H1 (cell line): Measurements from ENCODE around the gene KLHL3. TPM values are rescaled to one million over a fixed set of nuclear protein-coding genes. Genes with fewer than 3 reads are reported as not detected.

Experiments used
- CTCF ChIA-PET: fragments of 300-600 bp; sonication (Branson Sonifier 250); formaldehyde crosslinking; loops from one replicate; lab custom pipeline; 2021; ENCODE audit not compliant: partially characterized antibody; lab: Charles Lee
- POLR2A ChIA-PET: fragments of 300-600 bp; sonication (Branson Sonifier 250); formaldehyde crosslinking; loops from one replicate; lab custom pipeline; 2021; ENCODE audit warnings: inconsistent platforms; ENCODE audit not compliant: partially characterized antibody; lab: Charles Lee
- DNase-seq, 2 experiments: peaks; one replicate each; pipeline versions ENCODE4 v3.0.0 to v3.0.0-alpha.2; 2010 to 2022; ENCODE audit warnings: low spot score in 2 of 2, low read depth in 1 of 2, mixed read lengths in 1 of 2
- FAIRE-seq: peaks from 2 replicates; lab custom pipeline; 2011; peaks lifted over from hg19 to GRCh38; lab: Jason Lieb, UNC
- H2AFZ ChIP-seq: 2 replicates; pipeline ENCODE4 v1.8.1; 2012; ENCODE audit warnings: low read length, inconsistent platforms
- H2AK5ac ChIP-seq: 2 replicates; pipeline ENCODE4 v1.6.1; 2013; ENCODE audit warnings: low read depth, low read length
- H2BK120ac ChIP-seq: replicated peaks from 2 replicates; pipeline ENCODE3; 2013; ENCODE audit warnings: low read depth, low read length, inconsistent platforms
- H2BK12ac ChIP-seq: 2 replicates; pipeline ENCODE4 v1.6.1; 2013; ENCODE audit warnings: low read depth, low read length
- H2BK15ac ChIP-seq: 2 replicates; pipeline ENCODE4 v1.6.1; 2013; ENCODE audit warnings: low read length
- H2BK20ac ChIP-seq: 2 replicates; pipeline ENCODE4 v1.6.1; 2013; ENCODE audit warnings: low read length
- H2BK5ac ChIP-seq: 2 replicates; pipeline ENCODE4 v1.6.1; 2013; ENCODE audit warnings: low read depth, low read length
- H3K14ac ChIP-seq: 2 replicates; pipeline ENCODE4 v1.6.1; 2013; ENCODE audit warnings: inconsistent platforms; ENCODE audit not compliant: insufficient read length
- H3K18ac ChIP-seq: 2 replicates; pipeline ENCODE4 v1.6.1; 2013; ENCODE audit warnings: low read length; ENCODE audit errors: extremely low read depth
- H3K23ac ChIP-seq: 2 replicates; pipeline ENCODE4 v1.6.1; 2013; ENCODE audit warnings: inconsistent platforms; ENCODE audit not compliant: insufficient read length
- H3K23me2 ChIP-seq: 2 replicates; pipeline ENCODE4 v1.6.1; 2013; ENCODE audit warnings: low read depth, low read length
- H3K27ac ChIP-seq: 2 replicates; pipeline ENCODE4 v1.6.1; 2011; ENCODE audit warnings: low read depth, low read length, inconsistent platforms
- H3K27me3 ChIP-seq, 4 experiments: replicated peaks in 1 of 4; 1 replicate in 1 of 4; 2 replicates in 3 of 4; pipeline versions ENCODE4 v1.6.1 to v1.8.1; 2011 to 2013; ENCODE audit warnings: low read length in 3 of 4, mild to moderate bottlenecking in 3 of 4, inconsistent platforms in 2 of 4, mixed read lengths in 2 of 4, moderate library complexity in 1 of 4; ENCODE audit not compliant: control insufficient read depth in 3 of 4, insufficient read depth in 3 of 4; ENCODE audit errors: extremely low read depth in 1 of 4
- H3K36me3 ChIP-seq, 4 experiments: 2 replicates each; pipeline versions ENCODE4 v1.6.1 to v1.8.1; 2011 to 2013; ENCODE audit warnings: mild to moderate bottlenecking in 4 of 4, low read length in 3 of 4, moderate library complexity in 2 of 4, control low read depth in 1 of 4, inconsistent platforms in 1 of 4; ENCODE audit not compliant: insufficient read depth in 4 of 4, control insufficient read depth in 2 of 4
- H3K4ac ChIP-seq: replicated peaks from 2 replicates; pipeline ENCODE3; 2013; ENCODE audit warnings: low read length, low read depth, mixed read lengths, inconsistent platforms; ENCODE audit not compliant: insufficient read length
- H3K4me1 ChIP-seq, 4 experiments: replicated peaks in 1 of 4; 1 replicate in 1 of 4; 2 replicates in 3 of 4; pipeline versions ENCODE4 v1.6.1 to v1.8.1; 2011 to 2013; ENCODE audit warnings: low read length in 3 of 4, inconsistent platforms in 2 of 4, mixed read lengths in 1 of 4; ENCODE audit not compliant: insufficient read depth in 4 of 4, control insufficient read depth in 3 of 4
- H3K4me2 ChIP-seq, 2 experiments: 2 replicates each; pipeline versions ENCODE4 v1.6.1 to v1.8.1; 2011 to 2013; ENCODE audit warnings: low read depth in 2 of 2, low read length in 2 of 2, control low read depth in 1 of 2, inconsistent platforms in 1 of 2, mild to moderate bottlenecking in 1 of 2; ENCODE audit not compliant: insufficient read depth in 1 of 2
- H3K4me3 ChIP-seq, 4 experiments: fragments of 200-600, 300-600 bp in 1 of 4; sonication (generic), shearing (Covaris generic), sonication (Bioruptor Twin) in 1 of 4; 2 replicates each; pipeline versions ENCODE4 v1.5.1 to v1.8.1; 2011 to 2016; ENCODE audit warnings: low read length in 4 of 4, low read depth in 3 of 4, control low read depth in 2 of 4, inconsistent platforms in 2 of 4, mild to moderate bottlenecking in 2 of 4, mixed read lengths in 1 of 4, moderate library complexity in 1 of 4; ENCODE audit not compliant: insufficient read depth in 2 of 4; ENCODE audit errors: extremely low read depth in 1 of 4
- H3K56ac ChIP-seq: replicated peaks from 2 replicates; pipeline ENCODE3; 2013; ENCODE audit warnings: low read depth, mild to moderate bottlenecking, mixed read lengths, low read length, inconsistent platforms; ENCODE audit not compliant: insufficient read length
- H3K79me1 ChIP-seq: 2 replicates; pipeline ENCODE4 v1.6.1; 2013; ENCODE audit warnings: low read depth, low read length, control low read depth
- H3K79me2 ChIP-seq, 2 experiments: 2 replicates each; pipeline versions ENCODE4 v1.6.1 to v1.8.1; 2012 to 2013; ENCODE audit warnings: low read length in 2 of 2, mild to moderate bottlenecking in 2 of 2, inconsistent platforms in 1 of 2; ENCODE audit not compliant: insufficient read depth in 2 of 2, control insufficient read depth in 1 of 2
- H3K9ac ChIP-seq, 4 experiments: replicated peaks in 1 of 4; 1 replicate in 1 of 4; 2 replicates in 3 of 4; pipeline versions ENCODE4 v1.6.1 to v1.8.1; 2011 to 2013; ENCODE audit warnings: low read depth in 3 of 4, low read length in 3 of 4, control low read depth in 2 of 4, mild to moderate bottlenecking in 2 of 4, moderate library complexity in 2 of 4, inconsistent platforms in 1 of 4; ENCODE audit errors: extremely low read depth in 1 of 4
- H3K9me3 ChIP-seq, 2 experiments: 2 replicates each; pipeline versions ENCODE4 v1.6.1 to v1.8.1; 2012 to 2013; ENCODE audit warnings: mild to moderate bottlenecking in 2 of 2, moderate library complexity in 2 of 2, control low read depth in 1 of 2, inconsistent platforms in 1 of 2, low read depth in 1 of 2, low read length in 1 of 2, mixed read lengths in 1 of 2; ENCODE audit not compliant: insufficient read depth in 2 of 2
- H4K20me1 ChIP-seq, 2 experiments: replicated peaks in 1 of 2; 2 replicates each; pipeline versions ENCODE3 to v1.8.1; 2011 to 2013; ENCODE audit warnings: inconsistent platforms in 2 of 2, low read length in 2 of 2, mild to moderate bottlenecking in 1 of 2; ENCODE audit not compliant: insufficient read depth in 2 of 2, control insufficient read depth in 1 of 2
- H4K5ac ChIP-seq: 2 replicates; pipeline ENCODE4 v1.6.1; 2013; ENCODE audit warnings: low read length, low read depth, mixed read lengths, inconsistent platforms; ENCODE audit not compliant: insufficient read length
- H4K8ac ChIP-seq: 2 replicates; pipeline ENCODE4 v1.8.0; 2013; ENCODE audit warnings: mild to moderate bottlenecking, moderate library complexity, low read length, inconsistent platforms; ENCODE audit not compliant: insufficient read depth; ENCODE audit errors: extremely low read depth
- H4K91ac ChIP-seq: replicated peaks from 2 replicates; pipeline ENCODE3; 2013; ENCODE audit warnings: low read length, mixed read lengths, inconsistent platforms; ENCODE audit not compliant: insufficient read length
- JUN ChIP-seq: IDR thresholded peaks from 2 replicates; pipeline ENCODE4 v1.6.1; 2011; ENCODE audit warnings: low read depth, mild to moderate bottlenecking, improper control_type of control experiment, low read length
- JUND ChIP-seq: IDR thresholded peaks from 2 replicates; pipeline ENCODE4 v1.6.1; 2011; ENCODE audit warnings: mild to moderate bottlenecking, improper control_type of control experiment, low read length
- KDM5A ChIP-seq: fragments of 200-600 bp; IDR thresholded peaks from 2 replicates; pipeline ENCODE4 v1.7.1; 2012; ENCODE audit warnings: mild to moderate bottlenecking, low read length, inconsistent platforms, mixed read lengths
- MAX ChIP-seq: IDR thresholded peaks from 2 replicates; pipeline ENCODE4 v1.6.1; 2012; ENCODE audit warnings: inconsistent platforms
- SIRT6 ChIP-seq: IDR thresholded peaks from one replicate; pipeline ENCODE4 v1.7.1; 2012; ENCODE audit warnings: low read length, inconsistent platforms
- WGBS, 2 experiments: shearing (Covaris generic) in 1 of 2; methylation state at CpG; one replicate each; pipeline versions ENCODE4 v1.1.6 to v1.1.7; 2013 to 2015; ENCODE audit warnings: low lambda C conversion rate in 2 of 2, mixed read lengths in 2 of 2, inconsistent platforms in 1 of 2, low coverage in 1 of 2, missing lambda C conversion rate in 1 of 2; ENCODE audit not compliant: insufficient replicate concordance in 2 of 2, insufficient coverage in 1 of 2, insufficient read length in 1 of 2; ENCODE audit errors: extremely low coverage in 1 of 2, missing lambda C conversion rate in 1 of 2; 5-methylcytosine and 5-hydroxymethylcytosine counted together
- polyA plus RNA-seq, 7 experiments: library from polyadenylated mRNA; depleted of rRNA in 3 of 7; stranded (reverse) in 5 of 7; unstranded in 2 of 7; fragments of >200 nt in 5 of 7; fragments of 200-250 nt in 2 of 7; gene quantifications; 1 replicate in 5 of 7; 2 replicates in 1 of 7; 4 replicates in 1 of 7; pipeline versions ENCODE4 v1.2.1 to v1.2.3, GENCODE V29; 2011 to 2013; ENCODE audit warnings: missing spikeins in 2 of 7, mixed read lengths in 2 of 7
- total RNA-seq: library from RNA; stranded (reverse); fragmentation: NEBNext Ultra II Directional; extraction: Animal tissue kit (Norgen Biotek cat#: 25700); gene quantifications from 2 replicates; pipeline ENCODE4 v1.2.1, GENCODE V29; 2021

The KLHL3 gene
- total and polyA plus RNA-seq, 2 of the 8 experiments (the other 6 are each of a cell fraction or from before 2014, with no cell fraction given) = 7.4 to 13.7 TPM

DNA sequence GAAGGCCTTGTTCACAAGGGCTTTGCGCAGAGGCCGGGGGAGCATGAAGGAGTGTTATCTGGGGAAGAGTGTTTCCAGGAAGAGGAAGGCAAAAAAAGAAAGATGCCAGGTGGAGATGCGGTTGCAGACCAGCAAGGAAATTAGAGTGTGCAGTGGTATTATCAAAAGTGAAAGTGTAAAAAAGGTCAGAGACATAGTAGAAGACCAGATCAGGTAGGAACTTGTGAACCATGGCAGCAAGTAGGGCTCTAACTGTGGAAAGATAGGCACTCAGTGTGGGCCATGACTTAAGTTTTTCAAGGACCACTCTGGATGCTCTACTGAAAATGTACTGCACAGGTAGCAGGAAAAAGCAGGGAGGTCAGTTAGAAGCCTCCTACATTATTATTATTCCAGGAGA lies 146.7 kb downstream of the KLHL3 start:
- Histone ChIP-seq H4K91ac (no peak overlapping the region), H3K4me3 (no peak overlapping the region), H3K23ac (no peak overlapping the region), H3K4me1 (no peaks in the 10 kb centered on the region), H2AK5ac (no peak overlapping the region), H3K27ac (no peak overlapping the region), H2BK15ac (no peak overlapping the region), H3K23me2 (no peaks in the 10 kb centered on the region), H2AFZ (no peak overlapping the region), H4K5ac (no peak overlapping the region), H4K8ac (no peak overlapping the region), H3K18ac (no peak overlapping the region), H3K4me2 (no peak overlapping the region), H3K27me3 (no peaks in the 10 kb centered on the region), H3K79me1 (no peaks in the 10 kb centered on the region), H3K14ac (no peak overlapping the region), H3K4ac (no peak overlapping the region), H4K20me1 (no peaks in the 10 kb centered on the region), H3K79me2 (no peaks in the 10 kb centered on the region), H2BK120ac (no peak overlapping the region), H3K56ac (no peak overlapping the region), H3K9ac (no peak overlapping the region), H3K9me3 (peaks cover 7 to 14% of the 10 kb centered on the region in 2 experiments; a peak in 3 of 4 replicates), H3K36me3 (no peaks in the 10 kb centered on the region; a peak in 1 of 8 replicates), H2BK12ac (no peak overlapping the region), H2BK5ac (no peak overlapping the region), H2BK20ac (no peak overlapping the region)
- CTCF ChIA-PET = interaction anchor here (1.7 kb wide), 1 partner anchor 27 kb away, joined by 3 read pairs; no protein-coding TSS in a partner anchor
- no peak for FAIRE-seq
- POLR2A ChIA-PET = no interaction called here
- no peak for DNase-seq
- WGBS, 2 experiments = 91% methylated on average over 3 of the region's 3 CpGs; no CpG with 5 or more reads in 1 of the 2 experiments
- no peak for TF ChIP-seq MAX
- TF ChIP-seq JUN = no peak
- TF ChIP-seq KDM5A = no peak
- no peak for TF ChIP-seq JUND
- TF ChIP-seq SIRT6 = no peak
